Right lobe of liver (tissue), 6 donors: ENCODE measurements around the gene HSDL1. TPM values are rescaled to one million over a fixed set of nuclear protein-coding genes. Genes with fewer than 3 reads are reported as not detected.
A peak's percentile ranks its signal among the peaks of the same experiment; 100 is the strongest.

Experiments used
- ATAC-seq, 4 donors: fragments of 200-7000 bp; cut with Tn5 transposase; one replicate each; pipeline ENCODE4 v1.9.1; 2020; ENCODE audit warnings: mild to moderate bottlenecking in 4 of 4, moderate library complexity in 4 of 4
- DNase-seq, 3 donors: peaks; one replicate each; pipeline ENCODE4 v3.0.0-alpha.2; 2020
- H3K27ac ChIP-seq, 3 donors: fragments of 200-600 bp; one replicate each; pipeline ENCODE4 v1.8.0; 2022
- H3K27me3 ChIP-seq, 2 donors: fragments of 200-600 bp; one replicate each; pipeline ENCODE4 v1.8.0; 2022
- H3K36me3 ChIP-seq, 4 donors: fragments of 200-600 bp; sonication (generic) in 1 of 4; one replicate each; pipeline versions ENCODE4 v1.5.1 to v1.8.0; 2017 to 2022; ENCODE audit warnings: control low read depth in 1 of 4
- H3K4me1 ChIP-seq, 4 donors: fragments of 200-600 bp; sonication (generic) in 1 of 4; one replicate each; pipeline versions ENCODE4 v1.5.1 to v1.8.0; 2017 to 2022; ENCODE audit warnings: control low read depth in 1 of 4
- H3K4me3 ChIP-seq, 3 donors: fragments of 200-600 bp; one replicate each; pipeline ENCODE4 v1.8.0; 2022
- H3K9me3 ChIP-seq, 4 donors: fragments of 200-600 bp; sonication (generic) in 1 of 4; one replicate each; pipeline versions ENCODE4 v1.5.1 to v1.8.0; 2017 to 2022; ENCODE audit warnings: control low read depth in 1 of 4
- POLR2A ChIP-seq: fragments of 450-650 bp; IDR thresholded peaks from one replicate; pipeline ENCODE4 v1.6.1; 2017; ENCODE audit warnings: antibody characterized with exemption, mild to moderate bottlenecking
- WGBS: methylation state at CpG from one replicate; pipeline ENCODE4 v1.1.6; 2018; ENCODE audit warnings: low coverage, low lambda C conversion rate; ENCODE audit not compliant: insufficient coverage; ENCODE audit errors: missing lambda C conversion rate; 5-methylcytosine and 5-hydroxymethylcytosine counted together
- intact Hi-C, 2 donors: fragments of 100-400 bp; cut with DNase I; formaldehyde crosslinking; loops; one replicate each; pipeline versions ENCODE4 v1.11.2 to v1.14.1; 2022
- total RNA-seq, 6 experiments: library from RNA; depleted of rRNA in 2 of 6; stranded (reverse); fragments of >200 nt in 2 of 6; fragmentation: NEBNext Ultra II Directional in 3 of 6; extraction: Animal tissue kit (Norgen Biotek cat#: 25700) in 3 of 6; gene quantifications; one replicate each; pipeline versions ENCODE4 v1.1.0 to v1.2.4, GENCODE V29; 2016 to 2023
- TF ChIP-seq, protein P1 (sequence below), 4 donors: fragments of 200-600 bp in 3 of 4; fragments of 450-650 bp in 1 of 4; IDR thresholded peaks; one replicate each; pipeline versions ENCODE4 v1.5.1 to v1.8.0; 2016 to 2022; ENCODE audit warnings: antibody characterized with exemption in 4 of 4, mild to moderate bottlenecking in 2 of 4
- donor health status: DM: no; HTN: yes; CAD: no.
- donor health status: DM: no; HTN: no; CAD: no.
- donor health status: DM: no; HTN: no; CAD: no.
- donor health status: DM: no; HTN: yes; CAD: no.
- donor health status: DM: no; HTN: yes; CAD: no.

Gene HSDL1
- total RNA-seq, 6 experiments from 2014 or later: 4.3 to 8.1 (median 6.2) TPM

DNA sequence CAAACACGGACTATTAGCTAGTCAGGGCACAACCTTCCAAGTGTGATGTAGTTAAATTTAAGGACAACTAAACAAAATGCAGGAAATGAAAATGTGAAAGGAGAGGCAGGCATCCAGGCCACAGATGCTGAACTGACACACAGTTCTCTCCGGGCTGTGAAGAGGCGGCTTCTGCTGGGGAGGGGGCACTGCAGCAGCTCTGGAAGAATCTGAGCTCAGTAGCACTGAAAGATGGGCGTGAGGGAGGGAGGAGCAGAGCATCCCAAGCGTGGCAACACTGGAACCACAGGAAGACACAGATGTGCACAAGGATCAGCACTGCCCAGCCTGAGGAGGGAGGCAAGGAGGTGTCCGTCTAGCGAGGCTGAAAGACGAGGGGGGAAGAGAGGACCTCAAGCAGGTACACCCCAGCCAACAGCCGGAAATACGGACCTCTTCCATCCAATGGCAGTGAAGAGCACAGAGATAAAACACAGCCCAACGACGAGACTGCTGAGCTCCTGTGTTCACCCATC is 39.6 kb downstream of the HSDL1 start:
- WGBS: 76% methylated on average over 12 of the region's 12 CpGs
- peaks cover 0 to 11% (median 2%) of the 10 kb centered on the region in 4 donors for H3K36me3 ChIP-seq

DNA sequence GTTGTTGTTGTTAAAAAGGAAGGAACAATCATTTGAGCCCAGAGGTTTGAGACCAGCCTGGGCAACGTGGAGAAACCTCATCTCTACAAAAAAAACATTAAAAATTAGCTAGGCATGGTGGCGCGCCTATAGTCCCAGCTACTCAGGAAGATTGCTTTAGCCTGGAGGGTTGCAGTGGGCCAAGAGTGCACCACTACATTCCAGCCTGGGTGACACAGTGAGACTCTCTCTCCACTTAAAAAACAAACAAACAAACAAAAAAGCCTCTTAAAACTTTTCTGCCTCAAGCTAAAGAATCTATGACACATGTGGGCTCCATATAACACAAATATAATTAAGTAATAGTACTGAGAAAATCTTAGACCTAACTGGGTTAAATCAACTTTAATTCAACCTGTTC is 40.7 kb downstream of the HSDL1 start:
- Histone ChIP-seq H3K36me3 (peaks cover 0 to 15% (median 2%) of the 10 kb centered on the region in 4 donors), H3K4me1 (no peaks in the 10 kb centered on the region), H3K4me3 (no peak overlapping the region), H3K27ac (no peak overlapping the region), H3K9me3 (no peaks in the 10 kb centered on the region), H3K27me3 (no peaks in the 10 kb centered on the region)
- DNase-seq (no peak), ATAC-seq (no peak)
- 93% methylated on average over 3 of the region's 3 CpGs for WGBS
- TF ChIP-seq, protein P1, sequence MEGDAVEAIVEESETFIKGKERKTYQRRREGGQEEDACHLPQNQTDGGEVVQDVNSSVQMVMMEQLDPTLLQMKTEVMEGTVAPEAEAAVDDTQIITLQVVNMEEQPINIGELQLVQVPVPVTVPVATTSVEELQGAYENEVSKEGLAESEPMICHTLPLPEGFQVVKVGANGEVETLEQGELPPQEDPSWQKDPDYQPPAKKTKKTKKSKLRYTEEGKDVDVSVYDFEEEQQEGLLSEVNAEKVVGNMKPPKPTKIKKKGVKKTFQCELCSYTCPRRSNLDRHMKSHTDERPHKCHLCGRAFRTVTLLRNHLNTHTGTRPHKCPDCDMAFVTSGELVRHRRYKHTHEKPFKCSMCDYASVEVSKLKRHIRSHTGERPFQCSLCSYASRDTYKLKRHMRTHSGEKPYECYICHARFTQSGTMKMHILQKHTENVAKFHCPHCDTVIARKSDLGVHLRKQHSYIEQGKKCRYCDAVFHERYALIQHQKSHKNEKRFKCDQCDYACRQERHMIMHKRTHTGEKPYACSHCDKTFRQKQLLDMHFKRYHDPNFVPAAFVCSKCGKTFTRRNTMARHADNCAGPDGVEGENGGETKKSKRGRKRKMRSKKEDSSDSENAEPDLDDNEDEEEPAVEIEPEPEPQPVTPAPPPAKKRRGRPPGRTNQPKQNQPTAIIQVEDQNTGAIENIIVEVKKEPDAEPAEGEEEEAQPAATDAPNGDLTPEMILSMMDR (IDR thresholded peaks at IDR 0.05): no peak
- TF ChIP-seq POLR2A: no peak
- intact Hi-C loops: no loop called here

More for the DNA sequence above, 39.6 kb downstream of the HSDL1 start:
- intact Hi-C loops: no loop called here
- Histone ChIP-seq H3K4me1 (no peaks in the 10 kb centered on the region), H3K27ac (no peak overlapping the region), H3K4me3 (no peak overlapping the region), H3K9me3 (no peaks in the 10 kb centered on the region), H3K27me3 (no peaks in the 10 kb centered on the region)
- DNase-seq: no peak
- no peak for TF ChIP-seq POLR2A
- TF ChIP-seq, protein P1 (IDR thresholded peaks at IDR 0.05): no peak
- ATAC-seq: no peak

DNA sequence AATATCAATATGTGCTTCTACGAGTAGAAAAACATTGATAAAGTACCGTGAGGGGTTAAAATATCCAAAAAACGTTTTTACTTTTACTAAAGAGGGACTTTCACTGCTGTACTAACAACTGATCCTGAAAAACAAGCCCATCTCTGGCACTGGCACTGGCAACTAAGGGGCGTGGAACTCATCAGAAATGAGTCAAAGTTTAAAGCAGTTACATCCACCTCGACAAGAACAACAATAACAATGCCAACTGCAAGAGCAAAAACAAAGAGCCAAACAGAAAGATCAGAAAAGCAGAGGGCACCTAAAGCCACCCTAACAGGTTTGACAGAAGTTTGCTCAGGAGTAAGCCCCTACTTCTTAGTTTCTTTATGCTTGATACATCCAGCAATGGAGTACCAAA is 41.3 kb downstream of the HSDL1 start:
- no peaks in the 10 kb centered on the region for H3K9me3 ChIP-seq
- H3K36me3 ChIP-seq: peaks cover 0 to 20% (median 2%) of the 10 kb centered on the region in 4 donors
- intact Hi-C loops: no loop called here
- ATAC-seq (peak in 1 of 4 donors; percentile 62), DNase-seq (no peak)
- H3K27me3 ChIP-seq: no peaks in the 10 kb centered on the region
- H3K4me1 ChIP-seq: no peaks in the 10 kb centered on the region
- TF ChIP-seq POLR2A: no peak
- TF ChIP-seq, protein P1 (IDR thresholded peaks at IDR 0.05): no peak
- H3K4me3 ChIP-seq: no peak overlapping the region
- H3K27ac ChIP-seq: no peak overlapping the region
- WGBS: 49% methylated on average over 5 of the region's 5 CpGs

DNA sequence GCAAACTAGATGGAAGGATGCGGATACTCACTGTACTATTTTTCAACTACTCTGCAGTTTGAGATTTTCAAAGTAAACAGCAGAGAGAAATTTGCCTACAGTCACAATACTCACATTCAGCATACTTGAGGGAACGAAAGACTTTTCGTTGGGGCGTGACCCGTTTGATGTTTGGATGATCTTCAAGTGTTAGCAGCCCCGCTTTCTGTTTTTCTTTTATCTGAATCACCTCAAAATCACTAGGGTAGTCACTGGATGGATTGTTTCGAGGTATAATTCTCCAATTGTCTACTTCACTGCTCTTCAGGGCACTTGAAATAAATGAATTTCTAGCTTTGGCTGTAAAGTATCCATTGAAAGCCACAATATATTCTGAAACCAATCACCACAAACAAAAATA is 46.0 kb downstream of the HSDL1 start:
- WGBS: 93% methylated on average over 7 of the region's 7 CpGs
- Histone ChIP-seq H3K9me3 (no peaks in the 10 kb centered on the region), H3K27me3 (no peaks in the 10 kb centered on the region), H3K4me3 (no peak overlapping the region), H3K36me3 (peaks cover 0 to 52% (median 7%) of the 10 kb centered on the region in 4 donors), H3K27ac (no peak overlapping the region), H3K4me1 (peaks cover 0 to 13% (median 0%) of the 10 kb centered on the region in 4 donors)
- TF ChIP-seq, protein P1 (IDR thresholded peaks at IDR 0.05): no peak
- TF ChIP-seq POLR2A: no peak
- intact Hi-C loops: no loop called here
- no peak for ATAC-seq
- DNase-seq: no peak
